Kidney epithelial cell (primary cell): Measurements from ENCODE around the gene CARD11. TPM values are rescaled to one million over a fixed set of nuclear protein-coding genes. Genes with fewer than 3 reads are reported as not detected.

Experiments used
- DNase-seq: peaks from one replicate; pipeline ENCODE4 v3.0.0-alpha.2; 2010; ENCODE audit warnings: low read depth
- H3K27me3 ChIP-seq: 2 replicates; pipeline ENCODE4 v1.6.0; 2011; ENCODE audit warnings: low read length; ENCODE audit not compliant: control insufficient read depth, insufficient read depth
- H3K36me3 ChIP-seq: 2 replicates; pipeline ENCODE4 v1.5.1; 2011; ENCODE audit warnings: low read length; ENCODE audit not compliant: control insufficient read depth, insufficient read depth
- H3K4me3 ChIP-seq: 2 replicates; pipeline ENCODE4 v1.5.1; 2011; ENCODE audit warnings: low read depth, mild to moderate bottlenecking, control low read depth, low read length
- total RNA-seq: library from RNA; depleted of rRNA; stranded (reverse); fragments of >200 nt; gene quantifications from 2 replicates; pipeline ENCODE4 v1.2.3, GENCODE V29; 2015
- TF ChIP-seq, protein P1 (sequence below): IDR thresholded peaks from 2 replicates; pipeline ENCODE4 v1.5.1; 2011; ENCODE audit warnings: mild to moderate bottlenecking, moderate library complexity, low read length, control low read depth, inconsistent platforms; ENCODE audit not compliant: insufficient read depth, poor library complexity, severe bottlenecking

Gene CARD11
- total RNA-seq, 1 donor from 2014 or later: 31.0 TPM

GRCh38 chr7:2930310-2931033 is 113.2 kb downstream of the CARD11 start:
- Histone ChIP-seq H3K27me3 (no peaks in the 10 kb centered on the region), H3K36me3 (peaks cover 2% of the 10 kb centered on the region), H3K4me3 (no peak overlapping the region)
- DNase-seq: no peak
- TF ChIP-seq, protein P1, sequence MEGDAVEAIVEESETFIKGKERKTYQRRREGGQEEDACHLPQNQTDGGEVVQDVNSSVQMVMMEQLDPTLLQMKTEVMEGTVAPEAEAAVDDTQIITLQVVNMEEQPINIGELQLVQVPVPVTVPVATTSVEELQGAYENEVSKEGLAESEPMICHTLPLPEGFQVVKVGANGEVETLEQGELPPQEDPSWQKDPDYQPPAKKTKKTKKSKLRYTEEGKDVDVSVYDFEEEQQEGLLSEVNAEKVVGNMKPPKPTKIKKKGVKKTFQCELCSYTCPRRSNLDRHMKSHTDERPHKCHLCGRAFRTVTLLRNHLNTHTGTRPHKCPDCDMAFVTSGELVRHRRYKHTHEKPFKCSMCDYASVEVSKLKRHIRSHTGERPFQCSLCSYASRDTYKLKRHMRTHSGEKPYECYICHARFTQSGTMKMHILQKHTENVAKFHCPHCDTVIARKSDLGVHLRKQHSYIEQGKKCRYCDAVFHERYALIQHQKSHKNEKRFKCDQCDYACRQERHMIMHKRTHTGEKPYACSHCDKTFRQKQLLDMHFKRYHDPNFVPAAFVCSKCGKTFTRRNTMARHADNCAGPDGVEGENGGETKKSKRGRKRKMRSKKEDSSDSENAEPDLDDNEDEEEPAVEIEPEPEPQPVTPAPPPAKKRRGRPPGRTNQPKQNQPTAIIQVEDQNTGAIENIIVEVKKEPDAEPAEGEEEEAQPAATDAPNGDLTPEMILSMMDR: no peak

- DNase-seq: no peak
- no peaks in the 10 kb centered on the region for H3K27me3 ChIP-seq
- peaks cover 2% of the 10 kb centered on the region for H3K36me3 ChIP-seq
- H3K4me3 ChIP-seq: no peak overlapping the region
- TF ChIP-seq, protein P1: no peak
Observed at GRCh38 chr7:2929321-2930201, 114.1 kb downstream of the CARD11 start.

DNA sequence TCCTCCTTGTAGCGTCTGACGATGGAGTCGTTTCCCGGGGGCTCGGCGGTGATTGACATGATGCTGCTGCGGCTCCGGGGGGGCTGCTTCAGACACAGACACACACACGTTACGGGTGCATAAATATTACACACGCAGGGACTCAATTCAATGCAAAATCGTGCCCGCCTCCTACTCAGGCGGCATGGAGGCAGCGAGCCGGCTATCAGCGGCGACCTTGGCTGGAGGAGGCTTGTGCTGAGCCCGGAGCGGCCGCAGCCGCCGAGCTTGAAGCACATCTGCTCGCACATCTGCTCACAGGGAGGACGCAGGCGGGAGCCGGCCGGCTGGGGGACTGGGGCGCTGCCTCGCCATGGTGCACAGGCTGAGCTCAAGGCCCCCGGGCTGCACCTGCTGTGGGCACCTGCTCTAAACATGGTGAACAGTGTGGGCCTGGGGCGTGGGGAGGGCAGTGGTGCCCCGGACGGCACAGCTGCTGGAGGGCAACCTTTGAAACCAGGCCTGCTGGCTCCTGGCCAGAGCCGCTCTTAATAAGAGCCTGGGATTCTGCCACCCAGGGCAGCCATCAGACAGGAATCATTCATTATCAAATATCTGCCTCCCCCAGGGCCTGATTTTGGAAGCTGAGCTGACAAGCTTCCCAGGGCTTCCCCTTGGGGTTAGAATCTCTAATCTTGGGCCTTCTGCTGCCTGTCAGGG is 114.9 kb downstream of the CARD11 start:
- TF ChIP-seq, protein P1: no peak
- Histone ChIP-seq H3K36me3 (peaks cover 2% of the 10 kb centered on the region), H3K4me3 (no peak overlapping the region), H3K27me3 (no peaks in the 10 kb centered on the region)
- DNase-seq: no peak

- no peaks in the 10 kb centered on the region for H3K27me3 ChIP-seq
- DNase-seq: no peak
- TF ChIP-seq, protein P1: no peak
- peaks cover 2% of the 10 kb centered on the region for H3K36me3 ChIP-seq
- no peak overlapping the region for H3K4me3 ChIP-seq
Observed at GRCh38 chr7:2928256-2928612, 115.4 kb downstream of the CARD11 start.

DNA sequence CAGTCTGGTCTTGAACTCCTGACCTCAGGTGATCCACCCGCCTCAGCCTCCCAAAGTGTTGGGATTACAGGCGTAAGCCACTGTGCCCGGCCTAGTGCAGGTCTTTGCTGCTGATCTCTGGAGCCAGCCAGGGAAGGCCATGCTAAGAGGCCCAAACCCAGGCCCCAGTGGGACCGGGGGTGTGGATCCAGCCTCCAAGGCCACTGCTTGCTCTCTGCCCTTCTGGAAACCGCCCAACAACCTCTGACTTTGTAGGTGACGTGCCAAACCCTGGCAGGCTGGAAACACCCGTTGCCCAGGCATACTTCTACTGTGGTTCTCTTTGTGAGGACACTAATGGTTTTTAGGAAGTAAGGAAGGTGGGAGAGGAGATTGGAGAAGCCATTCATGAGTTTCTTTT is 116.1 kb downstream of the CARD11 start:
- Histone ChIP-seq H3K4me3 (no peak overlapping the region), H3K36me3 (peaks cover 2% of the 10 kb centered on the region), H3K27me3 (no peaks in the 10 kb centered on the region)
- DNase-seq: no peak
- TF ChIP-seq, protein P1: no peak
